IMR-90 (cell line): ENCODE results near the gene OR5AN1.

Experiments used
- CEBPB ChIP-seq: IDR thresholded peaks from 2 replicates; pipeline ENCODE4 v1.6.1; 2012; ENCODE audit warnings: low read depth, low read length, improper control_type of control experiment
- CHD1 ChIP-seq: IDR thresholded peaks from 2 replicates; pipeline ENCODE4 v1.6.1; 2012; ENCODE audit warnings: low read depth, low read length, improper control_type of control experiment
- MAFK ChIP-seq: IDR thresholded peaks from 2 replicates; pipeline ENCODE4 v1.6.1; 2012; ENCODE audit warnings: low read depth, low read length, improper control_type of control experiment
- MXI1 ChIP-seq: IDR thresholded peaks from 2 replicates; pipeline ENCODE4 v1.6.1; 2012; ENCODE audit warnings: low read depth, mild to moderate bottlenecking, low read length, moderate library complexity, borderline replicate concordance
- NFE2L2 ChIP-seq: fragments of 150-350 bp; IDR thresholded peaks from 2 replicates; pipeline ENCODE4 v1.6.1; 2016; ENCODE audit warnings: low read depth, mild to moderate bottlenecking, low read length
- POLR2A ChIP-seq: IDR thresholded peaks from 2 replicates; pipeline ENCODE4 v1.6.1; 2012; ENCODE audit warnings: mild to moderate bottlenecking, low read depth, low read length
- RAD21 ChIP-seq: IDR thresholded peaks from 2 replicates; pipeline ENCODE4 v1.6.1; 2012; ENCODE audit warnings: low read length, improper control_type of control experiment
- RFX5 ChIP-seq: IDR thresholded peaks from 2 replicates; pipeline ENCODE4 v1.8.0; 2012; ENCODE audit warnings: low read depth, mild to moderate bottlenecking, low read length, moderate library complexity
- SMC3 ChIP-seq: fragments of 150-350 bp; IDR thresholded peaks from 2 replicates; pipeline ENCODE4 v1.6.1; 2016; ENCODE audit warnings: low read depth, mild to moderate bottlenecking, antibody characterized with exemption, low read length, moderate library complexity
- TF ChIP-seq, protein P1 (sequence below): conservative IDR thresholded peaks from 2 replicates; pipeline ENCODE4 v1.5.1; 2012; ENCODE audit warnings: mild to moderate bottlenecking, low read depth, low read length, improper control_type of control experiment
- TF ChIP-seq, protein P2 (sequence below): fragments of 150-350 bp; IDR thresholded peaks from 2 replicates; pipeline ENCODE4 v1.6.1; 2017; ENCODE audit warnings: mild to moderate bottlenecking, antibody characterized with exemption, low read length, low read depth

GRCh38 chr11:59418156-59418555, 59.5 kb downstream of the OR5AN1 start:
- TF ChIP-seq RAD21 = no peak
- TF ChIP-seq, protein P1, sequence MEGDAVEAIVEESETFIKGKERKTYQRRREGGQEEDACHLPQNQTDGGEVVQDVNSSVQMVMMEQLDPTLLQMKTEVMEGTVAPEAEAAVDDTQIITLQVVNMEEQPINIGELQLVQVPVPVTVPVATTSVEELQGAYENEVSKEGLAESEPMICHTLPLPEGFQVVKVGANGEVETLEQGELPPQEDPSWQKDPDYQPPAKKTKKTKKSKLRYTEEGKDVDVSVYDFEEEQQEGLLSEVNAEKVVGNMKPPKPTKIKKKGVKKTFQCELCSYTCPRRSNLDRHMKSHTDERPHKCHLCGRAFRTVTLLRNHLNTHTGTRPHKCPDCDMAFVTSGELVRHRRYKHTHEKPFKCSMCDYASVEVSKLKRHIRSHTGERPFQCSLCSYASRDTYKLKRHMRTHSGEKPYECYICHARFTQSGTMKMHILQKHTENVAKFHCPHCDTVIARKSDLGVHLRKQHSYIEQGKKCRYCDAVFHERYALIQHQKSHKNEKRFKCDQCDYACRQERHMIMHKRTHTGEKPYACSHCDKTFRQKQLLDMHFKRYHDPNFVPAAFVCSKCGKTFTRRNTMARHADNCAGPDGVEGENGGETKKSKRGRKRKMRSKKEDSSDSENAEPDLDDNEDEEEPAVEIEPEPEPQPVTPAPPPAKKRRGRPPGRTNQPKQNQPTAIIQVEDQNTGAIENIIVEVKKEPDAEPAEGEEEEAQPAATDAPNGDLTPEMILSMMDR = no peak
- TF ChIP-seq MAFK = no peak
- TF ChIP-seq, protein P2, sequence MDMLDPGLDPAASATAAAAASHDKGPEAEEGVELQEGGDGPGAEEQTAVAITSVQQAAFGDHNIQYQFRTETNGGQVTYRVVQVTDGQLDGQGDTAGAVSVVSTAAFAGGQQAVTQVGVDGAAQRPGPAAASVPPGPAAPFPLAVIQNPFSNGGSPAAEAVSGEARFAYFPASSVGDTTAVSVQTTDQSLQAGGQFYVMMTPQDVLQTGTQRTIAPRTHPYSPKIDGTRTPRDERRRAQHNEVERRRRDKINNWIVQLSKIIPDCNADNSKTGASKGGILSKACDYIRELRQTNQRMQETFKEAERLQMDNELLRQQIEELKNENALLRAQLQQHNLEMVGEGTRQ = no peak
- TF ChIP-seq POLR2A = no peak
- no peak for TF ChIP-seq CEBPB
- TF ChIP-seq NFE2L2 = no peak
- no peak for TF ChIP-seq MXI1
- TF ChIP-seq CHD1 = no peak
- no peak for TF ChIP-seq SMC3
- no peak for TF ChIP-seq RFX5
